ENCODE results near the gene ELL. TPM values are rescaled to one million over a fixed set of nuclear protein-coding genes. Genes with fewer than 3 reads are reported as not detected.

ELL gene
- total and polyA plus RNA-seq, 9 of the 15 experiments (the other 6 are each of a cell fraction or from before 2014, with no cell fraction given): 0.24 to 22.5 (median 4.1) TPM

DNA sequence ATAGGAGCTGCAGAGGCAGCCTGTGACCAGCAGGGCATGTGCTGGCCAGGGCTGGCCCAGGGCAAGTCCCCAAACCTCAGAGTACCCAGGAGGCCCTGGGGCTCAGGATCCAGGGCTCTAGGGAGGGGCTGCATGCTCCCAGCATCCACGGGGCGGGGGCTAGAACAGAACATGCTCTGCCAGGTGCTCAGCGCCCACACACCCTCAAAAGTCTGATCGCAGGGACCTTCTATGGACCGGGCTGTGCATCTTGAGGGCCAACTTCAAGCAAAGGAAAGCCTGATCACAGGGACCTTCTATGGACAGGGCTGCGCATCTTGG is 33.5 kb downstream of the ELL start:
- no peaks in the 10 kb centered on the region for H3K9me3 ChIP-seq (replicated peaks; ENCODE audit: control insufficient read depth, insufficient read depth, low read depth, low read length)
- no peak overlapping the region for H3K4me3 ChIP-seq
- no peak overlapping the region for H3K27ac ChIP-seq (ENCODE audit: extremely low read depth, low read depth, low read length)
- 82% methylated on average over 6 of the region's 6 CpGs for WGBS (ENCODE audit: insufficient coverage, low coverage, missing lambda C conversion rate)
- no peak for FAIRE-seq
- DNase-seq (ENCODE audit: extremely low read depth in 1 of 4, low spot score in 3 of 4): no peak
- H3K4me2 ChIP-seq (ENCODE audit: insufficient read depth, low read length): no peak overlapping the region
- in situ Hi-C loops (cut with MboI) (no loop called here), intact Hi-C loops (cut with micrococcal nuclease) (loop anchor here (5.0 kb wide), 1 partner anchor 84 kb away; the partner anchor contains the start of gene UBA52)
- peaks cover 18% of the 10 kb centered on the region for H3K9me1 ChIP-seq (ENCODE audit: control insufficient read depth, insufficient read depth, low read length)
- POLR2A ChIA-PET: interaction anchor here (0.9 to 3.0 kb wide), 5 partner anchors 8 to 32 kb away, joined by 3 to 12 read pairs (median 4); no protein-coding TSS in a partner anchor
- H3K27me3 ChIP-seq (ENCODE audit: control insufficient read depth in 2 of 2, insufficient read depth in 2 of 2, low read length in 2 of 2): no peaks in the 10 kb centered on the region
- no peak for TF ChIP-seq ZKSCAN1 (IDR thresholded peaks at IDR 0.05; ENCODE audit: low read depth, low read length)
- no peak for TF ChIP-seq RFX5 (IDR thresholded peaks at IDR 0.05; ENCODE audit: low read depth, low read length)
- no peak for TF ChIP-seq KAT7 (CRISPR knock-in tag; IDR thresholded peaks at IDR 0.05; ENCODE audit: borderline replicate concordance)
- TF ChIP-seq, protein P1, sequence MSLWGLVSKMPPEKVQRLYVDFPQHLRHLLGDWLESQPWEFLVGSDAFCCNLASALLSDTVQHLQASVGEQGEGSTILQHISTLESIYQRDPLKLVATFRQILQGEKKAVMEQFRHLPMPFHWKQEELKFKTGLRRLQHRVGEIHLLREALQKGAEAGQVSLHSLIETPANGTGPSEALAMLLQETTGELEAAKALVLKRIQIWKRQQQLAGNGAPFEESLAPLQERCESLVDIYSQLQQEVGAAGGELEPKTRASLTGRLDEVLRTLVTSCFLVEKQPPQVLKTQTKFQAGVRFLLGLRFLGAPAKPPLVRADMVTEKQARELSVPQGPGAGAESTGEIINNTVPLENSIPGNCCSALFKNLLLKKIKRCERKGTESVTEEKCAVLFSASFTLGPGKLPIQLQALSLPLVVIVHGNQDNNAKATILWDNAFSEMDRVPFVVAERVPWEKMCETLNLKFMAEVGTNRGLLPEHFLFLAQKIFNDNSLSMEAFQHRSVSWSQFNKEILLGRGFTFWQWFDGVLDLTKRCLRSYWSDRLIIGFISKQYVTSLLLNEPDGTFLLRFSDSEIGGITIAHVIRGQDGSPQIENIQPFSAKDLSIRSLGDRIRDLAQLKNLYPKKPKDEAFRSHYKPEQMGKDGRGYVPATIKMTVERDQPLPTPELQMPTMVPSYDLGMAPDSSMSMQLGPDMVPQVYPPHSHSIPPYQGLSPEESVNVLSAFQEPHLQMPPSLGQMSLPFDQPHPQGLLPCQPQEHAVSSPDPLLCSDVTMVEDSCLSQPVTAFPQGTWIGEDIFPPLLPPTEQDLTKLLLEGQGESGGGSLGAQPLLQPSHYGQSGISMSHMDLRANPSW (CRISPR knock-in tag; IDR thresholded peaks at IDR 0.05): no peak
- no peak for TF ChIP-seq SNRNP70 (optimal IDR thresholded peaks at IDR 0.05; ENCODE audit: low read depth, low read length)
- TF ChIP-seq SMAD2 (IDR thresholded peaks at IDR 0.05; ENCODE audit: low read depth, low read length): no peak
- TF ChIP-seq RBM22 (IDR thresholded peaks at IDR 0.05; ENCODE audit: low read depth, low read length, poor library complexity, severe bottlenecking): no peak
- TF ChIP-seq RNF2 (IDR thresholded peaks at IDR 0.05): no peak
- TF ChIP-seq MEIS2 (IDR thresholded peaks at IDR 0.05; ENCODE audit: partially characterized antibody): no peak
- no peak for TF ChIP-seq HMG20A (CRISPR knock-in tag; conservative IDR thresholded peaks at IDR 0.05)
- no peak for TF ChIP-seq MEF2A (IDR thresholded peaks at IDR 0.05; ENCODE audit: control insufficient read depth, low read depth, low read length)
- H3K4me1 ChIP-seq (replicated peaks in 1 of 2; ENCODE audit: control insufficient read depth in 2 of 2, insufficient read depth in 2 of 2, low read length in 2 of 2): peaks cover 33 to 69% of the 10 kb centered on the region in 2 experiments
- CTCF ChIA-PET (ENCODE audit: low intra/inter-chr PET ratio): no interaction called here
- ATAC-seq: no peak
- H2AFZ ChIP-seq (ENCODE audit: low read depth, low read length): no peak overlapping the region
- peak overlapping the region in 1 of 2 experiments; percentile 68; a peak in 1 of 4 replicates for H3K9ac ChIP-seq (ENCODE audit: insufficient read depth in 1 of 2, low read depth in 2 of 2, low read length in 2 of 2)
- H3K79me2 ChIP-seq (ENCODE audit: control insufficient read depth, insufficient read depth, low read length): peaks cover 90% of the 10 kb centered on the region
- no peaks in the 10 kb centered on the region for H3K36me3 ChIP-seq (ENCODE audit: control insufficient read depth, insufficient read depth, low read length)
- H4K20me1 ChIP-seq (replicated peaks; ENCODE audit: control insufficient read depth, insufficient read depth, low read length): peaks cover 76% of the 10 kb centered on the region
- BruUV-seq (replicated peaks): no TSS peak
